Globus pallidus (tissue), 1 donor: ENCODE data around the gene IFT122.
"Not testable (repeated sequence)": the region's sequence is repeated elsewhere in the genome, so short reads cannot be mapped to it uniquely, and the experiment has no call there.

Experiments
- DNase-seq: peaks from one replicate; pipeline ENCODE4 v3.0.0-alpha.2; 2015; ENCODE audit warnings: low spot score

Gene IFT122

DNA sequence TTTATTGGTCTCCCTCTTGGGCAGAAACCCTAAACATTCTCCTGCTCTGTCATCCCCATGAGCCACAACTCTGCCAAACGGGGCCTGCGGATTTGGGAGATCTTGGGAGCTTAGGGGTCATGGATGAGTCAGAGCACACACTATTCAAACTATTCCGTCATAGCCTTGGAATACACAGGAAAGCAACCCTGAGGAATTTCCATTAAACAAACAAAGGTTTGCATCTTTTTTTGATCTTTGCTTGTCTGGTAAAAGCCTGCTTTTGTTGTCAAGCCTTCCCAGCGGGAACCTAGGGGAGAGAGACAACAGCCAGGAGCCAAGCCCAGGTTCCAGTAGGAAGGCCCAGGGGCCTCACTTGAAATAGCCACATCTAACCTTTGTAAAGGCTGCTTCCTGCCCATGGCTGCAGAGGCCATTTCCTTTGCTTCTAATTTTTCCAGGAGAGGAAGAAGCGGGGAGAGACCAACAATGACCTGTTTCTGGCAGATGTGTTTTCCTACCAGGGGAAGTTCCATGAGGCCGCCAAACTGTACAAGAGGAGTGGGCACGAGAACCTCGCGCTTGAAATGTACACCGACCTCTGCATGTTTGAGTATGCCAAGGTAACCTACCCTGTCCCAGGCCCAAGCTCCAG lies 55.1 kb downstream of the IFT122 start:
- not testable (repeated sequence) for DNase-seq

DNA sequence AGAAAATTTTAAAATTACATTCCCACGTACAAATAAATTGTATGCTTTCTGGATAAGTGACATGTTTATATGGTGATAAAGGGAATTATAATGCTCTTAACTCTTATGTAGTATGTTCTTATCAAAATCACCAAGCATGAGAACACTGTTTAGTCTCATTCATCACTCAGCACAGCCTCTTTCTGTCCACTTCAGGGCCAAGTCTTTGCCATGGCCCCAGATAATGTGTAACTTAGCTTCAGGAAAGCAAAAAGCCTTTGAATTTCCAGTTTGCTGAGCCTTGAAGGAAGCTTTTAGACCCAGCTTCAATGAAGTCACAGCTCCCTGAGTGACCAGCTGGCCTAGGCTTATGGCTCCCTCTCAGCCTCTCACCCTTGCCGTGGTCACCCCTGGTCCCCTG lies 57.9 kb downstream of the IFT122 start:
- DNase-seq: not testable (repeated sequence)

DNA sequence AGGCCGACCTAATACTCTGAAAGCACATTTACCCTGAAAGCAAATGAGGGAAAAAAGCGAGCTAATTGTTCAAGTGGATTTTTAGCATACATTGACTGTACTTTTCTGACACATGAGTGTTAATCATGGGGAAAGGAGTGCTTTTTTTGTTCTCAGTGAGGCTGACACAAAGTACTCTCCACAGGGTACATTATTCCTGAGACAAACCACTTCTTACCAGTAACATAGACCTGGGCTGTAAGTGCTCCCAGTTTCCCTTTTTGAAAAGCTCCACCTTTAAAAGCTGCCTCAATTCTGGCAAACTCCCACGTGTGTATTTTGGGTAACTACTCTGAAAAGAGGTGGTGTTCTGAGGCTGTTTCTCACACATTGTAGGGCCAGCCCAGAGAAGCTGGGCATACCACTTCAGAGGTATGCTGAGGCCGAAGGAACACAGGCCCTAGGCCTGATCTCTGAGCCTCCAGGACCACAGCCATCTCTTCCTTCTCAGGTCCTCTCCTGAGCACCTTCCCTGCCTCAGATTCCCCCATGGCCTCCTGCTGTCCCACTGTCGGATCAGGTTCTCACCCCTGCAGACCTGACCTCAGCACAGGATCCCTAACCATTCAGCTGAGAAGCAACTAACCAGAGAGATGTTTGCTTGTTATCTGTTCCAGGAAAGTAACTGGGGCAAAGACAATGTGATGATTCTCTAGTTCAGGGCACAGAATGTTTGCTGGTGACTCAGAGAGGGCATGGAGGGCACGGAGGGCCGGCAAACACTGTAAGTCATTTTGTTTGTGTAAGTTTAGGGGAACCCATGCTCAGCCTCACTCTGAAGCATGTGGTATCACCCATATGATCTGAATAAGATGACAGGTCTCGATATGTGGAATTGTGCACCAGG lies 58.8 kb downstream of the IFT122 start:
- not testable (repeated sequence) for DNase-seq

DNA sequence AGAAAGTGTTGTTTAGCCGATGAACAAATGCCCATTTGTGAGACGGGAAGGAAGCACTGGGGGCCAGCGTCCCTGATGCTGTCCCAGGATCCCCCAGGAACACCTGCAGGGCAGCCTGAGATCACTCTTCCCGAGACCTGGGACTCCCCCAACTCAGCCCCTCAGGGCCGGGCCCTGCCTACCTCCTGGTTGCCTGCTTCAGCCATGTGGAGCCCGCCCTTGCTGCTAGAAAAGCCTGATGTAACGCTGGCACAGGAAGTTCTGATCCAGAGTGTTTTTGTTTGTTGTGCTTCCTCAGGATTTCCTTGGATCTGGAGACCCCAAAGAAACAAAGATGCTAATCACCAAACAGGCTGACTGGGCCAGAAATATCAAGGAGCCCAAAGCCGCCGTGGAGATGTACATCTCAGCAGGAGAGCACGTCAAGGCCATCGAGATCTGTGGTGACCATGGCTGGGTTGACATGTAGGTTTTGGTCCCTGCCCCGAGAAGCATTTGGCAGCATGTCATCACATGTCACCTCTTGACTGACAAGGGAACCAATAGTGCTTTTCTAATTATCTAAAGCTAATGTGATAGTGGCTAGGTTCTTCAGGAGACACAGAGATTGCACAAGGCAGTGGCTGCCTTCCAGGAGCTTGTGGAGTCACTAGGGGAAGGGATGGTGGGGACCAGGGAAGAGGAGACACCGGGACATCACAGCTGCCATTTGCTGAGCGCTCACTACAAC lies 59.7 kb downstream of the IFT122 start:
- not testable (repeated sequence) for DNase-seq

DNA sequence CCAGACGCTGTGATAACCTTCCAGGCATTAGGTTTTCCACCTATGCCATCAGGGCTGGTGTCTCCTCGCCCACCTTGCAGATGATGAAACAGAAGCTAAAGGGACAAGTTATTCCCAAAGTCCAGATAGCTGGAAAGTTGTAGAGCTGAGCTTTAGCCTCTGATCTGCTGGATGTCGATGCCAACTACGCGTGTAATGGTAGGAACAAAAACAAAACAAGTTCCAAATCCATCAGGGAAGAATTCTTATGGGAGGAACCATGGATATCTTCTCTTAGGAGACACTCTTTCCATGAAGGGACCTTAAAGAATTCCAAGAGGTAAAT lies 60.3 kb downstream of the IFT122 start:
- no peak for DNase-seq

DNA sequence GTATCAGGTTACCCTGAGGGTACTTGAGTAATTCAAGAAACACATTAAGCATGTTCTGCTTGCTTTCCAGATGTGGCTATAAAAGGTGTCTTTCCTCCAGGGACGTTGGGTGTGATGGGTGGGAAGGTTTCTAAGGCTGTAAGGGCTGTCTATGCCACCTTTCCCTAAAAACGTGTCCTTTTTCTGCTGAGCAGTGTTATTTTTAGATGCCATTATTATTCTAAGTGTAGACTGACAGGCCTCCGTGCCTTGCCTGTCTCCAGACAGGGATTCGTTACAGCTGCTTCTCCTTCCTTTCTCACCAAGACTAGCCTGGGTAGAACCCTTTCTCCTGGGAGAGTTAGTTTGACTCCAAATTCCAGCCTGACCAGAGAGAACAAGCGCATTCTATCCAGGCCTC lies 61.6 kb downstream of the IFT122 start:
- DNase-seq: no peak

DNA sequence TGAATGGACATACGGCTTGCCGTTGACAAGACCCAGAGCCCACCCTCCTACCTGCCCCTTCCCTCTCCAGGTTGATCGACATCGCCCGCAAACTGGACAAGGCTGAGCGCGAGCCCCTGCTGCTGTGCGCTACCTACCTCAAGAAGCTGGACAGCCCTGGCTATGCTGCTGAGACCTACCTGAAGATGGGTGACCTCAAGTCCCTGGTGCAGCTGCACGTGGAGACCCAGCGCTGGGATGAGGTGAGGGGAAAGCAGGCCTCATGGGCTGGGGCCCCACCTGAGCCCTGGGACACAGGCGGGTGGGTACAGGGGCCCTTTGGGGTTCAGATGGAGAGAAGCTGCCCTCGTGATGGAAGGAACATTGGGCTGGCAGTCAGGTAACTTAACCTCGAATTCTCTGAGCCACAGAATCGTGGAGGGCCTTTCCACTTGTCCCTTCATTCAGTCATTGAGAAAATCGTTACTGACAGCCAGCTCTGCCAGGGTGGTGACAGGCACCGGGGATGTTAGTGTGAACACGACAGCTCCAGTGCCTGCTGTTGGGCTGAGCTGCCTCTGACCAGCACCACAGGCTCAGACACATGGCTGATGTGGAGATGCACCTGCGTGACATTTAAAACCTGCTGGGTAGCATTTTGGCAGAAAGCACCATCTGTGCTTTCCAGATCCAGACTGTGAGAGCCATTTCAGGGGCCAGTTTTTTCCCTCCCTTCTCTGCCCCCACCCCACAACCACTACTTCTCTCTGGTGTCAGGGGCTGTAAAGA lies 62.8 kb downstream of the IFT122 start:
- no peak for DNase-seq

DNA sequence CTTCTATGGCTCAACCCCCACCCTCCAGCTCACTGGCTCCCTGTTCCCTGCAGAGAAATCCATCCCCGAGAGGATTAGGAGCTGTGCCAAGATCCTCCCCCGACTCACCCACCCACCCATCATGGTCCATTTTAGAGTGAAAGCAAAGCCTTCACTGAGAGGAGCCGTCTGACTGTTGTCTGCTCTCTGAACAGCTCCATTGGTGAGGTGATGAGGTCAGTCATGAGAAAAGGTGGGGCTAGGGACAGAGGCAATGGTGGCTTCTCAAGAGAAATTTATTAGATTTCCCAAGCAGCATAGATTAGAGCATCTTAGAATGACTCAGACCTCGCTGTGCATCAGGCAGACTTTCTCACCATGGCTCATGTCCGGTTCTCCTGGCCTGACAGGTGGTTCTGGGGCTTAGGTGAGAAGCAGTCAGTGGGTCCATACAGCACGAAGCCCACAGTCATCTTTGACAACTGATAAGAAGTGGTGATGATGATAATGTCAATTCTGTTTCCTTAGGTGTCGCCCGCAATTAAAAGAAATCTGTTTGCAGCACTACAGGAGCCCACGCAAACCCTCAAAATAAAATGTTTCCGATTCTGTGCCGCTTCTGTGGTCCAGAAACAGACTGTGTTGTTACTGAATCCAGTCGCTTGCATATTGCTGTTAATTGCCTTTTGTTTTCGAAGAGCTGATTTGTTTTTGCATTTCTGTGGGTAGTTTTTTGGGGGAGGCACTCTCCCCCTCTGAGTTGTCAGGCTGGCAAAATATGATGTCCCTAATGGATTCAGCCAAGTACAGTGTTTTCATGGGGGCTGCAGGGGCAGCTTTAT lies 63.7 kb downstream of the IFT122 start:
- DNase-seq: no peak

DNA sequence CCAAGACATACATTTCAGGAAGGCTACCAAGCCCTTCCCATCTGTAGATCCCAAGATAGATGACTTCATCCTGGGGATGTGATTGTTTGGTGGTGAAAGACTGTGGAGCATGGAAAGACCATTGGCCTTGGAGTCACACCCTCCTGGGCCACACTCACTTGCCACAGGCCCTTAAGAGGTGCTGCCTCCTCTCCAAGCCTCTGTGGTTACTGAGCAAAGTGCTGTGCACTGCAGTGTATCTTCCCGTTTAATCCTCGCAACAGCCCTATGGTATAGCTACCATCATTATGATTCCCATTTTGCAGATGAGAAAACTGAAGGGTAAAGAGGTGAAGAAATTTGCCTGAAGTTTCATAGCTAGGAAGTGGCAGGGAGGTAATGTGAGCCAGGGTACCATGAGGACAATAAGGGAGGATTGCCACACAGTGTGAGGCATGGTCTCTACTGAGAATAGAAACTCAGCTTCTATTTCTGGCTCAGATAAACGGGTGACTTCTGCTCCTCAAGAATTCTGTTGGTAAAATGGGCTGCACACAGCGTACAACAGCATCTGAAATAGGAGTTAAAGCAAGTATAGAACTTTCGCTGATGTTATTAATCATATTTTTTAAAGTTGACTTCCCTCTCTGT lies 64.6 kb downstream of the IFT122 start:
- no peak for DNase-seq

DNA sequence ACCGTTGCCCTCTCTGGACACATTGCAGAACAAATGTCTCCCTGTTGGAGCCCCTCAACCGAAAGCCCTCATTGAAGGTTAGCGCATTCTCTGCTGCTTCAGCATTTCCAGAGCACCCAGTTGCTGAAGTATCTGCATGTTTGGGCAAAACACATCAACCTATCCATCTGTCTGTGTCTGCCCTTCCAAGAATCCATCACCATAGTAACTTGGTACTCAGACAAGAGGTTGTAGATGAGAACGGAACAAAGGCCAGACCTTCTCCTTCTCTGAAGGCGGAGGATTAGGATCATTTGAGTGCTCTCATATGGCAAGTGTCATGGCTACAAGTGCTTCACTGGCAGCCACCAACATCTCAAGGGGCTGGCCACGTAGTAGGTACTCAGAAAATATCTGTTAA lies 65.3 kb downstream of the IFT122 start:
- DNase-seq: no peak

DNA sequence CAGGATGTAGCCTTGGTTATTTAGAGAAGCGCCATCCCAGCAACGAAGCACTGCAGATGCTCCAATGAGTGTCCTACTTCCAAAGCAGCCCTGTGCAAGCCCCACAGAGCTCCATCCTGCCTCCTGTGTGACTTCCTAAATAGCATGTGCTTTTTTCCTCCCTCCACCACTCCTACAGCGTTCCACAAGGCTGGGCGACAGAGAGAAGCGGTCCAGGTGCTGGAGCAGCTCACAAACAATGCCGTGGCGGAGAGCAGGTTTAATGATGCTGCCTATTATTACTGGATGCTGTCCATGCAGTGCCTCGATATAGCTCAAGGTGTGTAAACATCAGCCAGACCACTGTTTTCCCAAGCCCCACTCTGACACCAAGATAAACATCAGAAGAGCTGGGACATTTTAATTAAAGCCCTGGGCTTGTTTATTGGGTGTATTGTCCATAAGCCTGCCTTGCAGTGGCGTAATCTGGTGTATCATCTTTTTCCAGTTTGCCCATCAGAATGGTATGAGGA lies 66.3 kb downstream of the IFT122 start:
- no peak for DNase-seq

DNA sequence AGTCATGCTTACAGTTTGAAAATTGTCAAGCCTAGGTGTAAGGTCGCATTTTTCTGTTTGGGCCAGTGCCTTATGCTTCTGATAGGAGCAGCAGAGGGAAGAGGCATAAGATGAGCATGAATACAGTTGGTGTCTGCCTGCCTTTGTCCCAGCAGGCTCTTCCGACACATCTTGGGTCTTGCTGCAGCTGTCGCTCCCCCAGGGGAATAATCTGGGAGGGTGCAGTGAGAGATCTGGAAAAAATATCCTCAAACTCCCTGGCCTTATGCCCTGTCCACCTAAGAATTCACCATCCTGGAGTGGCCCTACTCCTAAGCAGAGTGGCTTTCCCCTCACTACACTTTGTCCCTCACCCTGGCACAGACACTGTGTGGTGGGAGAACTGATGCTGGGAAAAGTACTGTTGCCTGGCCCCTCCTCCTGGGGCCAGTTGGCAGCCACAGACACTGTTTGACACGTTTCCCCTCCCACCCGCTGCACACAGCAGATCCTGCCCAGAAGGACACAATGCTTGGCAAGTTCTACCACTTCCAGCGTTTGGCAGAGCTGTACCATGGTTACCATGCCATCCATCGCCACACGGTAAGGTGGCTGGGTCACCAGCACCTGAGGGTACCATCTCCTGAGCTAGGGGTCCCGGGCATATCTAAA lies 67.3 kb downstream of the IFT122 start:
- peak; percentile 76 for DNase-seq

DNA sequence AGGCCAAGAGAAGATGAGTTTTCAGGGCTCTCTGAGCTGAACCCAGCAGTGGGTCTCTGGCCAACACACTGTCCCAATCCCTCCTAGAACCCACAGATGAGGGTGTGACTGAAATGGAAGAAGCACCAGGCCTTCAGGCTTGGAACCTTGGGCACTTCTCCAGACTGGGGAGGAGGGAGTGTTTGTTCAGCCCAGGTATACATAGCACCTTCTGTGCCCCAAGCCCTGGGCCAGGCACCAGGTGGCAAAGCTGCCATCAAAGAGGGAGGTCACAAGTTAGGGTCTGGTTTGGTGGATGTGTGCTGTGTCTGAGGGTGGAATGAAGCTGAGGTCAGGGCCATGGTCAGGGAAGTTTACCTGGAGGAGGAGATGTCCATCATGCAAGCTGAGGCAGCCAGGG lies 72.6 kb downstream of the IFT122 start:
- no peak for DNase-seq

DNA sequence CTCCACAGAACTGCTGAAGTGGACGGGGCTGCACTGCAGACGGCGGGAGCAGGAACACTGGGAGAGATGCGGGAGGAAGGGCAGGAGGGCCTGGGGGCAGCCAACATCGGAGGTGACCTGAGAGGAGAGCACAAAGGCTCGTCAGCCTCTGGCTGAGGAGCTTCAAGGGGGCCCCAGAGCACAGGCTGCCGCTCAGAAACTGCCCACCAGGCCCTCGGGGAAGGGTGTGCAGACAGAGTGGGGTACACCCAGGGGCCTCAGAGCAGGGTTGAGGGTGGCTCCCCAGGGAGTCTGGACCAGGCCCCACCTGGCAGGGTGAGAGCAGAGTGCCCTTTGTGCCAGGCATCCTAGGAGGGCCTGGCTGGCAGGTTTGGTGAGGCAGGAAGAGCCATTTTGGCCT lies 73.7 kb downstream of the IFT122 start:
- DNase-seq: no peak

DNA sequence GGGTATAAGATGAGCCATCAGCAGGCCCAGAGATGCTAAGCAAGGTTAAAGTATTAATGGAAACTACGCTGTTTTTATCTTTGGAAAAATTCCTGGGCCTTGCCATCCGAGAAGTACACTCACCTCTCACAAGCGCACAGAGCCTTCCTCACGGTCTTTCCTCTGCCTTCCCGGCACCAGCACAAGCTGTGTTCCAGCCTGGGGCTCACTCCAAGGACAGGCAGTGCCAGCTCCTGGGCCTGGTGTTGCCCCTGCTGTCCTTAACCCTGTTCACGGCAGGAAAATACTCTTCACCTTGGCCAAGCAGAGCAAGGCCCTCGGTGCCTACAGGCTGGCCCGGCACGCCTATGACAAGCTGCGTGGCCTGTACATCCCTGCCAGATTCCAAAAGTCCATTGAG lies 74.1 kb downstream of the IFT122 start:
- no peak for DNase-seq

DNA sequence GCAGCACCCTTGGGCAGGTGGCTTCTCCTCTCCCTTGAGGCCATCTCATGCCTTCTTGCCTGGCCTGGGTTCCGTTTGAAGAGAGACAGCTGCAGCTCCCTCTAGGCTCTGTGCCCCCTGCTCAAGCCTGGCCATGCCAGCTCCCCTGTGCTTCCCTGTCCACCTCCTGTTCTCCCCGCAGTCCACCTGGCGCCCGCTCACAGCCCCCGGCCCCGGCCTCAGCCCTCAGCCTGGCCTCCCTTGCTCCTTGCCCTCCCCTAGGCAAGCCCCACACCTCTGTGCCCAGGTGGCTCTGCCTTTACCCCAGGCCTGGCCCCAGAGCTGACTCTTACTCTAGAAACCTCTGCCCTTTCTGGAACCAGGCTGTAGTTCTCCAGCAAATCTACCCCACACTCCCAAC lies 74.5 kb downstream of the IFT122 start:
- DNase-seq: no peak

DNA sequence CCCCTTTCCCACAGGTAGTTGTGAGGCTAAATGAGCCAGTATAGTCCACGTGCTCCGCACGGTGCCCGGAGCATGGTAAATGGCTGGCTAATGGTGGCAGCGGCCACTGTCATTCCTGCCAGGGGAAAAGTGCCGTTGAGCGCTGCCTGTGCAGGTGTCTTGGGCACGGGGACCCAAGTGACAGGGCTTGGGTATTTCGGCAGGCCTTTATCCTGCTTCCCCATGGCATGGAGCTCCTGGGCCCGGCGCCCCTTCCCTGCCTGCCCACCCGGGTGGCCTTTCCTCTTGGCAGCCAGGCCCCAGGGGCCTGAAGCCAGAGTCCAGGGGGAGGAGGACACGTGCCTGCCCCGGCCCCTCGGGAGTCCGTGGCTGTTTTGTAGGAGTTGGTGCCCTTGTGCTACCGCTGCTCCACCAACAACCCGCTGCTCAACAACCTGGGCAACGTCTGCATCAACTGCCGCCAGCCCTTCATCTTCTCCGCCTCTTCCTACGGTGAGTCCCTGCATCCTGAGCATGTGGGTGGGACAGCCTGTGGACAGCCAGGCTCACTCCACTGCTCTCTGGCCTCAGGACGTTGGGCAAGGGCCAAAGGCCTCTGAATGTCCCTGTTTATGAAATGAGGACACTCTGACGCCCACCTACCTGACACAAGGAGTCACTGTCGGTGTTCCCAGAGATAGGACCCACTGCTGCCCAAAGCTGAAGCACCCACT lies 75.2 kb downstream of the IFT122 start:
- DNase-seq: not testable (repeated sequence)

DNA sequence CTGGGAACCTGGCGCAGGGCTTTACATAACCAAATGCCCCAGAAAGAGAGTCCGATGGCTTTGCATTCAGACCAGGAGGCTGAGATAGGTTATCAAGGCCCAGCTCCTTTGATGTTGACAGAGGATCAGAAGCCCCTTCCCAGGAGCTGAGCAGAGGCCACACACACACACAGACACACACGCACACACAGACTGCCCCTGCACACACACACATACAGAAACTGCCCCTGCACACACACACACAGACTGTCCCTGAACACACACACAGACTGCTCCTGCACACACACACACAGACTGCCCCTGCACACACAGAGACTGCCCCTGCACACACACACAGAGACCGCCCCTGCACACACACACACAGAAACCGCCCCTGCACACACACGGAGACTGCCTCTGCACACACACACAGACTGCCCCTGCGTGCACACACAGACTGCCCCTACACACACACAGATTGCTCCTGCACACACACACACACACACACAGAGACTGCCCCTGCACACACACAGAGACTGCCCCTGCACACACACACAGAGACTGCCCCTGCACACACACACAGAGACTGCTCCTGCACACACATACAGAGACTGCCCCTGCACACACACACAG lies 75.9 kb downstream of the IFT122 start:
- not testable (repeated sequence) for DNase-seq

DNA sequence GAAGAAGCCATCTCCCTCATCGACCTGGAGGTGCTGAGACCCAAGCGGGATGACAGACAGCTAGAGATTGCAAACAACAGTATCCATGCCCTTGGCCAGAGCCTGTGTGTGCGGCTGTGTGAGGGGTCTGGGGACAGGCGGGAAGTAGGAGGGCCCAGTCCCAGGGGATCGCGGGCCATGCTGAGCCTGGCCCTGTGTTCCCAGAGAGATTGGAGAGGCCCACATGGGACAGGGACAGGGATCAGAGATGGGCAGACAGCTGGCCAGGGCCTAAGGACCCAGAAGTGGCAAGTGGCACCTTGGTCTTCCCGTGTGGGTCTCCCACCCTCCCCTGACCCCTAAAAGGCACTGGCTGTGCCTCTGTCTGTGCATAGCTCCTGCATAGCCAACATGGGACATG lies 77.5 kb downstream of the IFT122 start:
- DNase-seq: no peak
